ENCODE data around the gene SNAI3.

The SNAI3 gene

GRCh38 chr16:88705801-88706228 lies 19.5 kb upstream of the SNAI3 start:
- no peaks in the 10 kb centered on the region for H3K27me3 ChIP-seq
- TF ChIP-seq CTCF (IDR thresholded peaks at IDR 0.05) = no peak
- H3K36me3 ChIP-seq = peaks cover 0 to 30% (median 0%) of the 10 kb centered on the region in 3 donors
- no peak for DNase-seq
- H3K9me3 ChIP-seq = no peaks in the 10 kb centered on the region
- H3K4me3 ChIP-seq = peak overlapping the region; percentile 98 to 100
- intact Hi-C loops (cut with DNase I; ENCODE audit: low total_unique reads) = no loop called here
- H3K27ac ChIP-seq = peak overlapping the region; percentile 85 to 87
- H3K4me1 ChIP-seq = peaks cover 0 to 52% (median 35%) of the 10 kb centered on the region in 4 donors

- DNase-seq = peak in 1 of 2 donors; percentile 48
- peak overlapping the region; percentile 85 to 87 for H3K27ac ChIP-seq
- TF ChIP-seq CTCF (IDR thresholded peaks at IDR 0.05) = no peak
- H3K36me3 ChIP-seq = peaks cover 0 to 36% (median 0%) of the 10 kb centered on the region in 3 donors
- H3K27me3 ChIP-seq = no peaks in the 10 kb centered on the region
- H3K4me3 ChIP-seq = peak overlapping the region; percentile 98 to 100
- no peaks in the 10 kb centered on the region for H3K9me3 ChIP-seq
- H3K4me1 ChIP-seq = peaks cover 0 to 52% (median 35%) of the 10 kb centered on the region in 4 donors
- intact Hi-C loops (cut with DNase I; ENCODE audit: low total_unique reads) = no loop called here
Measured at GRCh38 chr16:88705076-88705684, 18.9 kb upstream of the SNAI3 start.

GRCh38 chr16:88703486-88704309 lies 17.4 kb upstream of the SNAI3 start:
- Histone ChIP-seq H3K4me1 (peaks cover 0 to 52% (median 35%) of the 10 kb centered on the region in 4 donors), H3K27ac (peak overlapping the region in 1 of 2 donors; percentile 16), H3K4me3 (peak overlapping the region in 1 of 2 donors; percentile 8), H3K9me3 (no peaks in the 10 kb centered on the region), H3K27me3 (no peaks in the 10 kb centered on the region), H3K36me3 (peaks cover 7 to 45% (median 9%) of the 10 kb centered on the region in 3 donors)
- DNase-seq = no peak
- intact Hi-C loops (cut with DNase I; ENCODE audit: low total_unique reads) = no loop called here
- TF ChIP-seq CTCF (IDR thresholded peaks at IDR 0.05) = no peak

GRCh38 chr16:88702371-88703210 lies 16.3 kb upstream of the SNAI3 start:
- no peak for DNase-seq
- peaks cover 0 to 43% (median 31%) of the 10 kb centered on the region in 4 donors for H3K4me1 ChIP-seq
- no peak overlapping the region for H3K27ac ChIP-seq

More at GRCh38 chr16:88702371-88703210, 16.3 kb upstream of the SNAI3 start:
- no peaks in the 10 kb centered on the region for H3K9me3 ChIP-seq
- intact Hi-C loops (cut with DNase I; ENCODE audit: low total_unique reads) = no loop called here
- H3K36me3 ChIP-seq = peaks cover 13 to 56% (median 20%) of the 10 kb centered on the region in 3 donors
- no peak for TF ChIP-seq CTCF (IDR thresholded peaks at IDR 0.05)
- no peaks in the 10 kb centered on the region for H3K27me3 ChIP-seq
- H3K4me3 ChIP-seq = peak overlapping the region in 1 of 2 donors; percentile 8

Measured in tibial artery (tissue), 4 donors.